Calu3 (cell line): ENCODE results near the gene AKT3. TPM values are rescaled to one million over a fixed set of nuclear protein-coding genes. Genes with fewer than 3 reads are reported as not detected.

Experiments used
- BruUV-seq: library from RNA; stranded (reverse); fragments of 400-500 nt; replicated peaks from 2 replicates; lab custom pipeline; 2021; lab: Mats Ljungman, UMichigan
- CTCF ChIA-PET: fragments of 300-600 bp; sonication (Branson Sonifier 250); formaldehyde crosslinking; loops from one replicate; lab custom pipeline; 2022; ENCODE audit warnings: antibody characterized with exemption; lab: Charles Lee
- DNase-seq: peaks from one replicate; pipeline ENCODE4 v3.0.0; 2022
- H3K27ac Mint-ChIP-seq: one replicate; pipeline ENCODE4 v1.8.0; 2022; ENCODE audit warnings: mixed read lengths; ENCODE audit not compliant: unreplicated experiment
- H3K27me3 Mint-ChIP-seq: one replicate; pipeline ENCODE4 v1.8.0; 2022; ENCODE audit warnings: mixed read lengths; ENCODE audit not compliant: unreplicated experiment
- H3K36me3 Mint-ChIP-seq: one replicate; pipeline ENCODE4 v1.8.0; 2022; ENCODE audit warnings: mild to moderate bottlenecking, moderate library complexity, mixed read lengths; ENCODE audit not compliant: insufficient read depth, unreplicated experiment
- H3K4me1 Mint-ChIP-seq: one replicate; pipeline ENCODE4 v1.8.0; 2022; ENCODE audit warnings: mild to moderate bottlenecking, low read depth, mixed read lengths; ENCODE audit not compliant: unreplicated experiment
- H3K4me3 Mint-ChIP-seq: one replicate; pipeline ENCODE4 v1.8.0; 2022; ENCODE audit warnings: mild to moderate bottlenecking, low read depth, moderate library complexity, mixed read lengths; ENCODE audit not compliant: unreplicated experiment
- H3K9me3 Mint-ChIP-seq: one replicate; pipeline ENCODE4 v1.8.0; 2022; ENCODE audit warnings: low read depth, mixed read lengths; ENCODE audit not compliant: unreplicated experiment
- CTCF ChIP-seq: fragments of 200-600 bp; IDR thresholded peaks from one replicate; pipeline ENCODE4 v1.8.0; 2022; ENCODE audit warnings: antibody characterized with exemption; ENCODE audit not compliant: unreplicated experiment
- intact Hi-C: fragments of 100-400 bp; cut with micrococcal nuclease; formaldehyde crosslinking; loops from one replicate; pipeline ENCODE4 v1.10.0; 2022; ENCODE audit not compliant: unreplicated experiment
- total RNA-seq: library from RNA; stranded (reverse); gene quantifications from 2 replicates; pipeline ENCODE4 v1.2.3, GENCODE V29; 2022

AKT3 gene
- total RNA-seq, 1 experiment from 2014 or later: 81.2 TPM

GRCh38 chr1:243508943-243509342 is 341.1 kb downstream of the AKT3 start:
- no peak for TF ChIP-seq CTCF
- H3K9me3 Mint-ChIP-seq: no peaks in the 10 kb centered on the region
- no TSS peak for BruUV-seq

GRCh38 chr1:243508303-243508713 is 341.7 kb downstream of the AKT3 start:
- Mint-ChIP-seq H3K4me1 (no peaks in the 10 kb centered on the region), H3K9me3 (no peaks in the 10 kb centered on the region), H3K27me3 (no peaks in the 10 kb centered on the region), H3K36me3 (peaks cover 2% of the 10 kb centered on the region), H3K27ac (no peak overlapping the region), H3K4me3 (no peak overlapping the region)
- CTCF ChIA-PET: no interaction called here
- no peak for TF ChIP-seq CTCF
- no peak for DNase-seq
- intact Hi-C loops: no loop called here
- no TSS peak for BruUV-seq

More at GRCh38 chr1:243508943-243509342, 341.1 kb downstream of the AKT3 start:
- CTCF ChIA-PET: no interaction called here
- Mint-ChIP-seq H3K4me1 (no peaks in the 10 kb centered on the region), H3K27ac (no peak overlapping the region), H3K27me3 (no peaks in the 10 kb centered on the region), H3K4me3 (no peak overlapping the region), H3K36me3 (no peaks in the 10 kb centered on the region)
- intact Hi-C loops: no loop called here
- no peak for DNase-seq

DNA sequence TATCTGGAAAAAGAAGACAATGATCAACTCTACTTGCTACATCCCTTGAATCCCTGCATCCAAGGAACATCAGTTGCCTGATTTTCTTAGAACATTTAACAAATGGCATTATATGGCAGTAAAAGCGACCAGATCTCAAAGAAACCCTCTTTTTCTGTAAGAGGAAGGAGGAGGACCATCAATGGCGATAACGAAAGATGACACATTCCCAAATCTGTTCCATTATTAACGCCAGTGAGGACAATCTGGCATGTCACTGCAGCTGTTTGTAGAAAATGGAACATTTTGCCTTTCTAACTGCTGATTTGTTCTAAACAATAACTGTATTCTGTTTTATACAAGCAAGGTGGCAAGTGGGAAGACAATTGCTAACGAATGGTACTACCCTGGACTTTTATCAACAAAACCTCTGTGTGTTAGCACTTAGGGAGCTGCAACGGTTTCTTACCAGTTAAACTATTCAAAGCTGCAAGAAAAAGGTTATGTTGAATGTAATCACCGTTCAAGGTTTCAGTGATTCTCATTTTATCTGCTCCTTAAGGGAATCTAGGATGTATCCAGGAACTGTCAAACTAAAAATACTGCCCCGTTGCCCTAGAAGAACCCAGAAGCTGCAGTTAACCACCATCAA is 342.3 kb downstream of the AKT3 start:
- H3K27ac Mint-ChIP-seq: no peak overlapping the region
- CTCF ChIA-PET: no interaction called here
- no peak for DNase-seq
- H3K4me1 Mint-ChIP-seq: no peaks in the 10 kb centered on the region
- H3K36me3 Mint-ChIP-seq: peaks cover 4% of the 10 kb centered on the region
- H3K4me3 Mint-ChIP-seq: no peak overlapping the region
- intact Hi-C loops: no loop called here
- no peaks in the 10 kb centered on the region for H3K27me3 Mint-ChIP-seq
- no peak for TF ChIP-seq CTCF
- H3K9me3 Mint-ChIP-seq: no peaks in the 10 kb centered on the region
- no TSS peak for BruUV-seq

DNA sequence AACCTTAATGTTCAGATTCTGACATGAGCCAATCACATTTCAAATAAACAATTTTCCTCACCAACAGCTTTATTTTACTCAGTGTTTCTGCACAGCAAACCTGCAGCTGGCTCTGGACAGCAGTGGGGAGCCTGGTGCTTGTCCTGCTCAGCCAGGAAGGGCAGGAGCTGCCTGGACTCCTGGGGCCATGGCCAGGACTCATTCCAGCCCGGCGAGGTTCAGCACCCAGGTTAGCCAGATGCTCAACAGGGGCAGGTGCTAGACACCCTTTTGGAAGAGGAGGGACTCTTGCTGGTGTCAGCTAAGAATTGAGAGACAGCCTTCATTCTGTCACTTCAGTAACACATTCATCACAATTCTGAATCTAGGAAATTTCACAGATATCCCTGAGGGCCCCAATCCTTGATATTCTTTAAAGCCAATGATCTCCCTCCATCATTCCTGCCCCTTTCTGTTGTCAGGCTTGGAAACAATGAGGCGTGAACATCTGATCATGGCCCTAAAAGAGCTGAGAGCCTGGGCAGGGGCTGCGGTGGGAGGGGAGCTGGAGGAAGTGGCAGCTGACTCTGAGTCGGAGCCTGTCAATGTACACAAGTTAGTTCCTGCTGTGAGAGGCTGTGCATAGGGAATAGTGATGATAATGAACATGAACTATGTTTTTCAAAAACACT is 342.9 kb downstream of the AKT3 start:
- H3K27me3 Mint-ChIP-seq: no peaks in the 10 kb centered on the region
- DNase-seq: no peak
- H3K36me3 Mint-ChIP-seq: peaks cover 10% of the 10 kb centered on the region
- no peaks in the 10 kb centered on the region for H3K9me3 Mint-ChIP-seq
- TF ChIP-seq CTCF: no peak
- CTCF ChIA-PET: no interaction called here
- no TSS peak for BruUV-seq
- intact Hi-C loops: no loop called here
- no peak overlapping the region for H3K27ac Mint-ChIP-seq
- H3K4me1 Mint-ChIP-seq: no peaks in the 10 kb centered on the region
- H3K4me3 Mint-ChIP-seq: no peak overlapping the region
